ENCODE data around the gene ABCA1. TPM values are rescaled to one million over a fixed set of nuclear protein-coding genes. Genes with fewer than 3 reads are reported as not detected.

ABCA1 gene
- total and polyA plus RNA-seq, 2 of the 4 experiments (the other 2 are of a cell fraction), result 5.8 to 52.2 TPM

DNA sequence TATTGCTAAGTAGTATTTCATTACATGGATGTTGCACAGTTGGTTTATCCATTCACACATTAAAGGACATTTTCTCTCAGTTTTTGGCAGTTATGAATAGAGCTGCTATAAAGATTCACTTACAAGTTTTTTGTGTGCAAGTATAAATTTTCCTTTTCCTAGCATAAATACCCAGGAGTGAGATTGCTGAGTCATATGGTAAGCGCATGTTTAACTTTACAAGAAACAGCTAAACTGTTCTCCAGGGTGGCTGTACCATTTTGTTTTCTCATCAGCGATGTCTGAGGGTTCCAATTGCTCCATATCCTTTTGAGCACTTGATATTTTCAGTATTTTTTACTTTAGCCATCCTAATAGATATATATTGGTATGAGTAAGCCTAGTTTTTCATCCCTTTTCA, 16.4 kb upstream of the ABCA1 start:
- no peak overlapping the region for H2BK15ac ChIP-seq (ENCODE audit: low read depth, low read length)
- TF ChIP-seq SMC3 (IDR thresholded peaks at IDR 0.05; ENCODE audit: low read depth, low read length) (no peak), NFE2L2 (IDR thresholded peaks at IDR 0.05; ENCODE audit: low read depth, low read length) (peak; percentile 90), BHLHE40 (IDR thresholded peaks at IDR 0.05; ENCODE audit: low read depth, low read length) (no peak), MAFK (IDR thresholded peaks at IDR 0.05; ENCODE audit: low read depth, low read length) (peak; percentile 71)
- ChIA-PET CTCF (interaction anchor here (0.6 kb wide), 1 partner anchor 169 kb away, joined by 4 read pairs; no protein-coding TSS in a partner anchor), POLR2A (ENCODE audit: unreplicated experiment) (no interaction called here)
- no CpG with 5 or more reads among the region's 2 CpGs for WGBS, 2 experiments (ENCODE audit: extremely low coverage in 2 of 2, insufficient read length in 1 of 2)
- no peak overlapping the region for H3K14ac ChIP-seq (replicated peaks; ENCODE audit: low read depth, low read length)
- H3K27ac ChIP-seq (ENCODE audit: insufficient read depth, low read length), result no peak overlapping the region
- H4K20me1 ChIP-seq (ENCODE audit: insufficient read depth, low read length), result no peaks in the 10 kb centered on the region
- H3K36me3 ChIP-seq (ENCODE audit: control insufficient read depth, insufficient read depth, low read length), result no peaks in the 10 kb centered on the region
- peak; percentile 80 for ATAC-seq (ENCODE audit: low read depth)
- dilution Hi-C loops (cut with HindIII; ENCODE audit: low sequenced_read_pairs, unreplicated experiment), result no loop called here
- no peak overlapping the region for H3K4ac ChIP-seq (ENCODE audit: low read depth, low read length)
- H2AFZ ChIP-seq (replicated peaks; ENCODE audit: low read length, poor library complexity), result no peak overlapping the region
- no peaks in the 10 kb centered on the region for H3K27me3 ChIP-seq (ENCODE audit: control insufficient read depth, insufficient read depth, low read length)
- no peak overlapping the region for H3K9ac ChIP-seq (ENCODE audit: low read depth, low read length)
- no peak overlapping the region for H4K8ac ChIP-seq (ENCODE audit: low read depth in 2 of 2, low read length in 2 of 2)
- no peaks in the 10 kb centered on the region for H3K9me1 ChIP-seq (ENCODE audit: insufficient read depth, low read length)
- H2AK9ac ChIP-seq (replicated peaks; ENCODE audit: low read depth, low read length, poor library complexity), result no peak overlapping the region
- H3K56ac ChIP-seq (ENCODE audit: extremely low read depth, insufficient read depth, low read length), result no peak overlapping the region
- no peak overlapping the region for H2BK5ac ChIP-seq (ENCODE audit: low read depth, low read length, poor library complexity, severe bottlenecking)
- H2AK5ac ChIP-seq (ENCODE audit: low read depth, low read length), result no peak overlapping the region
- H3K4me2 ChIP-seq (ENCODE audit: low read depth, low read length), result no peak overlapping the region
- H4K91ac ChIP-seq (ENCODE audit: insufficient read depth, low read depth, low read length), result no peak overlapping the region
- BruUV-seq (replicated peaks), result no TSS peak
- H3K9me3 ChIP-seq (ENCODE audit: control insufficient read depth, insufficient read depth, low read length), result no peaks in the 10 kb centered on the region
- H3K4me3 ChIP-seq (ENCODE audit: insufficient read depth, low read depth, low read length), result no peak overlapping the region
- DNase-seq, result peak; percentile 70
- no peak overlapping the region for H3K23ac ChIP-seq (ENCODE audit: low read depth, low read length)
- in situ Hi-C loops (cut with MboI; ENCODE audit: low sequenced_read_pairs), result no loop called here
- H3K18ac ChIP-seq (ENCODE audit: low read depth, low read length), result no peak overlapping the region
- no peak overlapping the region for H4K5ac ChIP-seq (ENCODE audit: low read depth, low read length)
- no peak overlapping the region for H2BK20ac ChIP-seq (ENCODE audit: low read depth, low read length)
- H2BK120ac ChIP-seq (ENCODE audit: low read depth, low read length), result no peak overlapping the region
- peaks cover 4% of the 10 kb centered on the region; the same call in 1 of the 2 replicates for H3K4me1 ChIP-seq (ENCODE audit: control insufficient read depth, insufficient read depth, low read length)
- H3K79me1 ChIP-seq (ENCODE audit: low read depth in 1 of 2, low read length in 2 of 2), result no peaks in the 10 kb centered on the region
- intact Hi-C loops (cut with micrococcal nuclease), result no loop called here
